ENCODE results near the gene SPACA4.
A peak's percentile ranks its signal among the peaks of the same experiment; 100 is the strongest.

Gene SPACA4

GRCh38 chr19:48616491-48617056 is 10.0 kb downstream of the SPACA4 start:
- peaks cover 47% of the 10 kb centered on the region for H3K79me2 ChIP-seq (ENCODE audit: control insufficient read depth, low read length)
- H3K27me3 ChIP-seq (ENCODE audit: control insufficient read depth, low read length): no peaks in the 10 kb centered on the region
- TF ChIP-seq EZH2phosphoT487 (IDR thresholded peaks at IDR 0.05; ENCODE audit: borderline replicate concordance, low read length) (no peak), CTCF (IDR thresholded peaks at IDR 0.05; ENCODE audit: low read depth, low read length, poor library complexity, severe bottlenecking) (no peak)
- H3K4me2 ChIP-seq (ENCODE audit: low read length): peak overlapping the region; percentile 67
- H3K4me3 ChIP-seq (ENCODE audit: low read length): peak overlapping the region; percentile 95
- H3K9me2 ChIP-seq (replicated peaks; ENCODE audit: control insufficient read depth, low read length): no peaks in the 10 kb centered on the region
- no peak overlapping the region for H3K27ac ChIP-seq (ENCODE audit: low read depth, low read length)
- H3F3A ChIP-seq (ENCODE audit: control insufficient read depth, insufficient read depth): peaks cover 34% of the 10 kb centered on the region
- H4K20me1 ChIP-seq (ENCODE audit: control insufficient read depth, insufficient read depth, low read depth, low read length): peaks cover 23% of the 10 kb centered on the region
- peaks cover 24% of the 10 kb centered on the region for H3K4me1 ChIP-seq (ENCODE audit: control insufficient read depth, low read length)
- H3K36me3 ChIP-seq (ENCODE audit: control insufficient read depth, low read length): peaks cover 61% of the 10 kb centered on the region
- H3K9me3 ChIP-seq (ENCODE audit: control insufficient read depth, insufficient read depth, low read length): no peaks in the 10 kb centered on the region

GRCh38 chr19:48617146-48617937 is 10.8 kb downstream of the SPACA4 start:
- peaks cover 35% of the 10 kb centered on the region for H3F3A ChIP-seq (ENCODE audit: control insufficient read depth, insufficient read depth)
- H3K9me2 ChIP-seq (replicated peaks; ENCODE audit: control insufficient read depth, low read length): no peaks in the 10 kb centered on the region
- peak overlapping the region; percentile 95 for H3K4me3 ChIP-seq (ENCODE audit: low read length)
- H3K4me1 ChIP-seq (ENCODE audit: control insufficient read depth, low read length): peaks cover 26% of the 10 kb centered on the region
- no peak for TF ChIP-seq CTCF (IDR thresholded peaks at IDR 0.05; ENCODE audit: low read depth, low read length, poor library complexity, severe bottlenecking)
- no peak for TF ChIP-seq EZH2phosphoT487 (IDR thresholded peaks at IDR 0.05; ENCODE audit: borderline replicate concordance, low read length)
- peaks cover 47% of the 10 kb centered on the region for H3K79me2 ChIP-seq (ENCODE audit: control insufficient read depth, low read length)
- H3K4me2 ChIP-seq (ENCODE audit: low read length): peak overlapping the region; percentile 67
- H3K27me3 ChIP-seq (ENCODE audit: control insufficient read depth, low read length): no peaks in the 10 kb centered on the region
- no peaks in the 10 kb centered on the region for H3K9me3 ChIP-seq (ENCODE audit: control insufficient read depth, insufficient read depth, low read length)
- peaks cover 23% of the 10 kb centered on the region for H4K20me1 ChIP-seq (ENCODE audit: control insufficient read depth, insufficient read depth, low read depth, low read length)
- H3K27ac ChIP-seq (ENCODE audit: low read depth, low read length): peak overlapping the region; percentile 72
- peaks cover 61% of the 10 kb centered on the region for H3K36me3 ChIP-seq (ENCODE audit: control insufficient read depth, low read length)

- Histone ChIP-seq H3K79me2 (ENCODE audit: control insufficient read depth, low read length) (peaks cover 49% of the 10 kb centered on the region), H3K4me1 (ENCODE audit: control insufficient read depth, low read length) (peaks cover 31% of the 10 kb centered on the region), H3K27me3 (ENCODE audit: control insufficient read depth, low read length) (no peaks in the 10 kb centered on the region), H3K9me2 (replicated peaks; ENCODE audit: control insufficient read depth, low read length) (no peaks in the 10 kb centered on the region), H3K9me3 (ENCODE audit: control insufficient read depth, insufficient read depth, low read length) (no peaks in the 10 kb centered on the region), H4K20me1 (ENCODE audit: control insufficient read depth, insufficient read depth, low read depth, low read length) (peaks cover 23% of the 10 kb centered on the region), H3K36me3 (ENCODE audit: control insufficient read depth, low read length) (peaks cover 57% of the 10 kb centered on the region), H3K4me3 (ENCODE audit: low read length) (peak overlapping the region; percentile 95), H3K4me2 (ENCODE audit: low read length) (peak overlapping the region; percentile 67), H3F3A (ENCODE audit: control insufficient read depth, insufficient read depth) (peaks cover 37% of the 10 kb centered on the region), H3K27ac (ENCODE audit: low read depth, low read length) (peak overlapping the region; percentile 72)
- TF ChIP-seq CTCF (IDR thresholded peaks at IDR 0.05; ENCODE audit: low read depth, low read length, poor library complexity, severe bottlenecking) (no peak), EZH2phosphoT487 (IDR thresholded peaks at IDR 0.05; ENCODE audit: borderline replicate concordance, low read length) (no peak)
Measured at GRCh38 chr19:48618278-48618915, 11.9 kb downstream of the SPACA4 start.
